Caco-2 (cell line): ENCODE results near the gene DIAPH2. TPM values are rescaled to one million over a fixed set of nuclear protein-coding genes. Genes with fewer than 3 reads are reported as not detected.

Experiments
- BruUV-seq: library from RNA; stranded (reverse); fragments of 400-500 nt; replicated peaks from 2 replicates; lab custom pipeline; 2021; lab: Mats Ljungman, UMichigan
- CTCF ChIA-PET: fragments of 300-600 bp; sonication (Branson Sonifier 250); formaldehyde crosslinking; loops from one replicate; lab custom pipeline; 2022; ENCODE audit warnings: antibody characterized with exemption; lab: Charles Lee
- POLR2A ChIA-PET: fragments of 300-600 bp; sonication (Branson Sonifier 250); formaldehyde crosslinking; loops from one replicate; lab custom pipeline; 2022; ENCODE audit warnings: antibody characterized with exemption; lab: Charles Lee
- DNase-seq, 2 experiments: peaks; one replicate each; pipeline versions ENCODE4 v3.0.0 to v3.0.0-alpha.2; 2020 to 2022
- H3K27me3 ChIP-seq: replicated peaks from 2 replicates; pipeline ENCODE4 v1.6.0; 2011; ENCODE audit warnings: low read length; ENCODE audit not compliant: control insufficient read depth, insufficient read depth
- H3K36me3 ChIP-seq: 2 replicates; pipeline ENCODE4 v1.5.1; 2011; ENCODE audit warnings: low read length; ENCODE audit not compliant: control insufficient read depth, insufficient read depth
- H3K4me1 ChIP-seq: fragments of 250-450 bp; sonication (Bioruptor Pico); 2 replicates; pipeline ENCODE4 v1.5.1; 2020; ENCODE audit warnings: mild to moderate bottlenecking
- H3K4me3 ChIP-seq: 2 replicates; pipeline ENCODE4 v1.5.1; 2011; ENCODE audit warnings: low read depth, mild to moderate bottlenecking, control low read depth, low read length
- H3K9me3 ChIP-seq: fragments of 250-450 bp; sonication (Bioruptor Pico); 2 replicates; pipeline ENCODE4 v1.5.1; 2020; ENCODE audit warnings: mild to moderate bottlenecking, moderate library complexity
- H3K27ac Mint-ChIP-seq: one replicate; pipeline ENCODE4 v1.8.0; 2022; ENCODE audit warnings: mixed read lengths; ENCODE audit not compliant: unreplicated experiment
- H3K27me3 Mint-ChIP-seq: one replicate; pipeline ENCODE4 v1.8.0; 2022; ENCODE audit warnings: mixed read lengths; ENCODE audit not compliant: insufficient read depth, unreplicated experiment
- H3K36me3 Mint-ChIP-seq: one replicate; pipeline ENCODE4 v1.8.0; 2022; ENCODE audit warnings: mild to moderate bottlenecking, mixed read lengths; ENCODE audit not compliant: insufficient read depth, unreplicated experiment
- H3K4me1 Mint-ChIP-seq: one replicate; pipeline ENCODE4 v1.8.0; 2022; ENCODE audit warnings: low read depth, mixed read lengths; ENCODE audit not compliant: unreplicated experiment
- H3K4me3 Mint-ChIP-seq: one replicate; pipeline ENCODE4 v1.8.0; 2022; ENCODE audit warnings: mild to moderate bottlenecking, moderate library complexity, mixed read lengths; ENCODE audit not compliant: unreplicated experiment
- H3K9me3 Mint-ChIP-seq: one replicate; pipeline ENCODE4 v1.8.0; 2022; ENCODE audit warnings: mixed read lengths; ENCODE audit not compliant: unreplicated experiment
- intact Hi-C: fragments of 100-400 bp; cut with micrococcal nuclease; formaldehyde crosslinking; loops from one replicate; pipeline ENCODE4 v1.10.0; 2022; ENCODE audit not compliant: unreplicated experiment
- total RNA-seq: library from RNA; stranded (reverse); gene quantifications from 2 replicates; pipeline ENCODE4 v1.2.3, GENCODE V29; 2022
- TF ChIP-seq, protein P1 (sequence below), 2 experiments: fragments of 200-600 bp in 1 of 2; IDR thresholded peaks; 1 replicate in 1 of 2; 2 replicates in 1 of 2; pipeline versions ENCODE4 v1.5.1 to v1.8.0; 2011 to 2022; ENCODE audit warnings: antibody characterized with exemption in 1 of 2, control low read depth in 1 of 2, inconsistent platforms in 1 of 2, low read depth in 1 of 2, low read length in 1 of 2, mild to moderate bottlenecking in 1 of 2, moderate library complexity in 1 of 2; ENCODE audit not compliant: insufficient read depth in 1 of 2, severe bottlenecking in 1 of 2, unreplicated experiment in 1 of 2

DIAPH2 gene
- total RNA-seq, 1 experiment from 2014 or later: 16.1 TPM

DNA sequence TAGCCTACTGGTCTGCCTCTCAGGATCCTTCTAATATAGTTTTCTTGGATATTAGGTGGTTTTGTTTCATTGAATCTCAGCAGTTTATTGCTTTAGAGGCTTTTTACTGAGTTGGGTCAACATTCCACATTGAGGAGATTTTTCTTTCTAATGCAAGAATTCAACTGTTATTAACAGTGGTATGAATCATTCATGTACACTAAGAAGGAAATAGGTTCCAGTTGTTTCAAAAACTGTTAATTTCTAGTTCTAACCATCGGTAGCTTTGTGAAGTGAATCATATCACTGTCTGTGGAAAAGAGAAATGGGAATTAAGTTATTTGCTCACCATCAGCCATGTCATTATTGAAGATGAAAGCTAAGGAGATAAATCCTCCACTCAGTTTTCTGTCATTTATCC lies 530.5 kb downstream of the DIAPH2 start:
- no peaks in the 10 kb centered on the region for H3K9me3 ChIP-seq
- DNase-seq: no peak
- H3K27me3 Mint-ChIP-seq: no peaks in the 10 kb centered on the region
- ChIA-PET POLR2A (no interaction called here), CTCF (no interaction called here)
- intact Hi-C loops: no loop called here
- no peak overlapping the region for H3K4me3 Mint-ChIP-seq
- TF ChIP-seq, protein P1, sequence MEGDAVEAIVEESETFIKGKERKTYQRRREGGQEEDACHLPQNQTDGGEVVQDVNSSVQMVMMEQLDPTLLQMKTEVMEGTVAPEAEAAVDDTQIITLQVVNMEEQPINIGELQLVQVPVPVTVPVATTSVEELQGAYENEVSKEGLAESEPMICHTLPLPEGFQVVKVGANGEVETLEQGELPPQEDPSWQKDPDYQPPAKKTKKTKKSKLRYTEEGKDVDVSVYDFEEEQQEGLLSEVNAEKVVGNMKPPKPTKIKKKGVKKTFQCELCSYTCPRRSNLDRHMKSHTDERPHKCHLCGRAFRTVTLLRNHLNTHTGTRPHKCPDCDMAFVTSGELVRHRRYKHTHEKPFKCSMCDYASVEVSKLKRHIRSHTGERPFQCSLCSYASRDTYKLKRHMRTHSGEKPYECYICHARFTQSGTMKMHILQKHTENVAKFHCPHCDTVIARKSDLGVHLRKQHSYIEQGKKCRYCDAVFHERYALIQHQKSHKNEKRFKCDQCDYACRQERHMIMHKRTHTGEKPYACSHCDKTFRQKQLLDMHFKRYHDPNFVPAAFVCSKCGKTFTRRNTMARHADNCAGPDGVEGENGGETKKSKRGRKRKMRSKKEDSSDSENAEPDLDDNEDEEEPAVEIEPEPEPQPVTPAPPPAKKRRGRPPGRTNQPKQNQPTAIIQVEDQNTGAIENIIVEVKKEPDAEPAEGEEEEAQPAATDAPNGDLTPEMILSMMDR (IDR thresholded peaks at IDR 0.05; ENCODE audit: insufficient read depth in 1 of 2, low read depth in 1 of 2, low read length in 1 of 2, severe bottlenecking in 1 of 2, unreplicated experiment in 1 of 2): no peak
- no peaks in the 10 kb centered on the region for H3K36me3 Mint-ChIP-seq
- H3K4me1 Mint-ChIP-seq: no peaks in the 10 kb centered on the region
- H3K36me3 ChIP-seq: no peaks in the 10 kb centered on the region
- H3K4me1 ChIP-seq: no peaks in the 10 kb centered on the region
- H3K9me3 Mint-ChIP-seq: no peaks in the 10 kb centered on the region
- no peak overlapping the region for H3K27ac Mint-ChIP-seq
- no peaks in the 10 kb centered on the region for H3K27me3 ChIP-seq
- BruUV-seq: no TSS peak
- no peak overlapping the region for H3K4me3 ChIP-seq

DNA sequence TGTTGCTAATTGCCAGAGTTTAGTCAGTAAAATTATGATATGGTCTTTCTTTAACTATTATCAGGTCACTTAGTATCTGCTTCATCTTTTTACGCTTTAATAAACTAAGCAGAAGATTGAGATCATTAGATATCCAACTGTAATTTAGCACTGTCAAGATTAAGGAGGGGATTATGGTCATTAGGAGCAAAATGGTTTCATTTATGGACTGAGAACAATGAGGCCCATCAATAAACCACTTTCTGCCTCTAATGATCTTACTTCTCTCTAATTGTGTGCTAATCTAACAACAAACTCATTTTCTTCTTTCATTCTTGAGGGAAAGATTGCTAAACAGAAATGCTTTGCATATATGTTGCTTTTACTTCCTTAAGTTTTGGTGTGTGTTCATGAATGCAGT lies 539.5 kb downstream of the DIAPH2 start:
- H3K9me3 ChIP-seq: no peaks in the 10 kb centered on the region
- no peak for DNase-seq
- H3K27me3 Mint-ChIP-seq: no peaks in the 10 kb centered on the region
- no peaks in the 10 kb centered on the region for H3K36me3 ChIP-seq
- no peak overlapping the region for H3K4me3 ChIP-seq
- H3K9me3 Mint-ChIP-seq: no peaks in the 10 kb centered on the region
- no TSS peak for BruUV-seq
- no peaks in the 10 kb centered on the region for H3K4me1 ChIP-seq
- intact Hi-C loops: no loop called here
- H3K36me3 Mint-ChIP-seq: no peaks in the 10 kb centered on the region
- no peaks in the 10 kb centered on the region for H3K27me3 ChIP-seq
- ChIA-PET CTCF (no interaction called here), POLR2A (no interaction called here)
- TF ChIP-seq, protein P1 (IDR thresholded peaks at IDR 0.05; ENCODE audit: insufficient read depth in 1 of 2, low read depth in 1 of 2, low read length in 1 of 2, severe bottlenecking in 1 of 2, unreplicated experiment in 1 of 2): no peak
- no peak overlapping the region for H3K27ac Mint-ChIP-seq
- no peaks in the 10 kb centered on the region for H3K4me1 Mint-ChIP-seq
- H3K4me3 Mint-ChIP-seq: no peak overlapping the region

DNA sequence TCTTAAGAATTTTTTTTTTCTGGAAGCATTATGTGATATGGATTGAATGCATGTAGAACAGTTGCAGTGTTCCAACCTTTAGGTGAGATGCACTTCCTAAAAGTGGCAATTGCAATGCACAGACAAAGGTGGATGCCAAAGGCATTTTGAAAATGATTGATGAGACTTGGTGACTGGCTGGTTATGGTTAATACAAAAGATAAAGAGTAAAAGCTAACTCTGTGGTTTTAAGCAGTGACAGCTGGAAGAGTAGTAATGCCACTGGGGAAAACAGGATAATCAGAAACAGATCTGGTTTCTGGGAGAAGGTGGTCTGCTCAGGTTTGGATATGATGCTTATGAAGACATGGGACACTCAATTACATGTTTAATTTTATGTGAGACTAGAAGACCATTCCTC lies 544.7 kb downstream of the DIAPH2 start:
- no peaks in the 10 kb centered on the region for H3K9me3 ChIP-seq
- H3K36me3 ChIP-seq: no peaks in the 10 kb centered on the region
- ChIA-PET POLR2A (no interaction called here), CTCF (no interaction called here)
- Mint-ChIP-seq H3K36me3 (peaks cover 11% of the 10 kb centered on the region), H3K4me3 (no peak overlapping the region), H3K4me1 (peaks cover 7% of the 10 kb centered on the region), H3K27me3 (no peaks in the 10 kb centered on the region), H3K27ac (no peak overlapping the region), H3K9me3 (no peaks in the 10 kb centered on the region)
- H3K4me3 ChIP-seq: no peak overlapping the region
- H3K4me1 ChIP-seq: no peaks in the 10 kb centered on the region
- TF ChIP-seq, protein P1 (IDR thresholded peaks at IDR 0.05; ENCODE audit: insufficient read depth in 1 of 2, low read depth in 1 of 2, low read length in 1 of 2, severe bottlenecking in 1 of 2, unreplicated experiment in 1 of 2): no peak
- H3K27me3 ChIP-seq: no peaks in the 10 kb centered on the region
- DNase-seq: no peak
- BruUV-seq: no TSS peak
- intact Hi-C loops: no loop called here
